H1 (cell line): Measurements from ENCODE around the gene TMEM116. TPM values are rescaled to one million over a fixed set of nuclear protein-coding genes. Genes with fewer than 3 reads are reported as not detected.
"Not testable (repeated sequence)": the region's sequence is repeated elsewhere in the genome, so short reads cannot be mapped to it uniquely, and the experiment has no call there.

ENCODE experiments used
- CTCF ChIA-PET: fragments of 300-600 bp; sonication (Branson Sonifier 250); formaldehyde crosslinking; loops from one replicate; lab custom pipeline; 2021; ENCODE audit not compliant: partially characterized antibody; lab: Charles Lee
- POLR2A ChIA-PET: fragments of 300-600 bp; sonication (Branson Sonifier 250); formaldehyde crosslinking; loops from one replicate; lab custom pipeline; 2021; ENCODE audit warnings: inconsistent platforms; ENCODE audit not compliant: partially characterized antibody; lab: Charles Lee
- DNase-seq, 2 experiments: peaks; one replicate each; pipeline versions ENCODE4 v3.0.0 to v3.0.0-alpha.2; 2010 to 2022; ENCODE audit warnings: low spot score in 2 of 2, low read depth in 1 of 2, mixed read lengths in 1 of 2
- FAIRE-seq: peaks from 2 replicates; lab custom pipeline; 2011; peaks lifted over from hg19 to GRCh38; lab: Jason Lieb, UNC
- H2AFZ ChIP-seq: 2 replicates; pipeline ENCODE4 v1.8.1; 2012; ENCODE audit warnings: low read length, inconsistent platforms
- H2AK5ac ChIP-seq: 2 replicates; pipeline ENCODE4 v1.6.1; 2013; ENCODE audit warnings: low read depth, low read length
- H2BK120ac ChIP-seq: replicated peaks from 2 replicates; pipeline ENCODE3; 2013; ENCODE audit warnings: low read depth, low read length, inconsistent platforms
- H2BK12ac ChIP-seq: 2 replicates; pipeline ENCODE4 v1.6.1; 2013; ENCODE audit warnings: low read depth, low read length
- H2BK15ac ChIP-seq: 2 replicates; pipeline ENCODE4 v1.6.1; 2013; ENCODE audit warnings: low read length
- H2BK20ac ChIP-seq: 2 replicates; pipeline ENCODE4 v1.6.1; 2013; ENCODE audit warnings: low read length
- H2BK5ac ChIP-seq: 2 replicates; pipeline ENCODE4 v1.6.1; 2013; ENCODE audit warnings: low read depth, low read length
- H3K14ac ChIP-seq: 2 replicates; pipeline ENCODE4 v1.6.1; 2013; ENCODE audit warnings: inconsistent platforms; ENCODE audit not compliant: insufficient read length
- H3K18ac ChIP-seq: 2 replicates; pipeline ENCODE4 v1.6.1; 2013; ENCODE audit warnings: low read length; ENCODE audit errors: extremely low read depth
- H3K23ac ChIP-seq: 2 replicates; pipeline ENCODE4 v1.6.1; 2013; ENCODE audit warnings: inconsistent platforms; ENCODE audit not compliant: insufficient read length
- H3K23me2 ChIP-seq: 2 replicates; pipeline ENCODE4 v1.6.1; 2013; ENCODE audit warnings: low read depth, low read length
- H3K27ac ChIP-seq: 2 replicates; pipeline ENCODE4 v1.6.1; 2011; ENCODE audit warnings: low read depth, low read length, inconsistent platforms
- H3K27me3 ChIP-seq, 4 experiments: replicated peaks in 1 of 4; 1 replicate in 1 of 4; 2 replicates in 3 of 4; pipeline versions ENCODE4 v1.6.1 to v1.8.1; 2011 to 2013; ENCODE audit warnings: low read length in 3 of 4, mild to moderate bottlenecking in 3 of 4, inconsistent platforms in 2 of 4, mixed read lengths in 2 of 4, moderate library complexity in 1 of 4; ENCODE audit not compliant: control insufficient read depth in 3 of 4, insufficient read depth in 3 of 4; ENCODE audit errors: extremely low read depth in 1 of 4
- H3K36me3 ChIP-seq, 4 experiments: 2 replicates each; pipeline versions ENCODE4 v1.6.1 to v1.8.1; 2011 to 2013; ENCODE audit warnings: mild to moderate bottlenecking in 4 of 4, low read length in 3 of 4, moderate library complexity in 2 of 4, control low read depth in 1 of 4, inconsistent platforms in 1 of 4; ENCODE audit not compliant: insufficient read depth in 4 of 4, control insufficient read depth in 2 of 4
- H3K4ac ChIP-seq: replicated peaks from 2 replicates; pipeline ENCODE3; 2013; ENCODE audit warnings: low read length, low read depth, mixed read lengths, inconsistent platforms; ENCODE audit not compliant: insufficient read length
- H3K4me1 ChIP-seq, 4 experiments: replicated peaks in 1 of 4; 1 replicate in 1 of 4; 2 replicates in 3 of 4; pipeline versions ENCODE4 v1.6.1 to v1.8.1; 2011 to 2013; ENCODE audit warnings: low read length in 3 of 4, inconsistent platforms in 2 of 4, mixed read lengths in 1 of 4; ENCODE audit not compliant: insufficient read depth in 4 of 4, control insufficient read depth in 3 of 4
- H3K4me2 ChIP-seq, 2 experiments: 2 replicates each; pipeline versions ENCODE4 v1.6.1 to v1.8.1; 2011 to 2013; ENCODE audit warnings: low read depth in 2 of 2, low read length in 2 of 2, control low read depth in 1 of 2, inconsistent platforms in 1 of 2, mild to moderate bottlenecking in 1 of 2; ENCODE audit not compliant: insufficient read depth in 1 of 2
- H3K4me3 ChIP-seq, 4 experiments: fragments of 200-600, 300-600 bp in 1 of 4; sonication (generic), shearing (Covaris generic), sonication (Bioruptor Twin) in 1 of 4; 2 replicates each; pipeline versions ENCODE4 v1.5.1 to v1.8.1; 2011 to 2016; ENCODE audit warnings: low read length in 4 of 4, low read depth in 3 of 4, control low read depth in 2 of 4, inconsistent platforms in 2 of 4, mild to moderate bottlenecking in 2 of 4, mixed read lengths in 1 of 4, moderate library complexity in 1 of 4; ENCODE audit not compliant: insufficient read depth in 2 of 4; ENCODE audit errors: extremely low read depth in 1 of 4
- H3K56ac ChIP-seq: replicated peaks from 2 replicates; pipeline ENCODE3; 2013; ENCODE audit warnings: low read depth, mild to moderate bottlenecking, mixed read lengths, low read length, inconsistent platforms; ENCODE audit not compliant: insufficient read length
- H3K79me1 ChIP-seq: 2 replicates; pipeline ENCODE4 v1.6.1; 2013; ENCODE audit warnings: low read depth, low read length, control low read depth
- H3K79me2 ChIP-seq, 2 experiments: 2 replicates each; pipeline versions ENCODE4 v1.6.1 to v1.8.1; 2012 to 2013; ENCODE audit warnings: low read length in 2 of 2, mild to moderate bottlenecking in 2 of 2, inconsistent platforms in 1 of 2; ENCODE audit not compliant: insufficient read depth in 2 of 2, control insufficient read depth in 1 of 2
- H3K9ac ChIP-seq, 4 experiments: replicated peaks in 1 of 4; 1 replicate in 1 of 4; 2 replicates in 3 of 4; pipeline versions ENCODE4 v1.6.1 to v1.8.1; 2011 to 2013; ENCODE audit warnings: low read depth in 3 of 4, low read length in 3 of 4, control low read depth in 2 of 4, mild to moderate bottlenecking in 2 of 4, moderate library complexity in 2 of 4, inconsistent platforms in 1 of 4; ENCODE audit errors: extremely low read depth in 1 of 4
- H3K9me3 ChIP-seq, 2 experiments: 2 replicates each; pipeline versions ENCODE4 v1.6.1 to v1.8.1; 2012 to 2013; ENCODE audit warnings: mild to moderate bottlenecking in 2 of 2, moderate library complexity in 2 of 2, control low read depth in 1 of 2, inconsistent platforms in 1 of 2, low read depth in 1 of 2, low read length in 1 of 2, mixed read lengths in 1 of 2; ENCODE audit not compliant: insufficient read depth in 2 of 2
- H4K20me1 ChIP-seq, 2 experiments: replicated peaks in 1 of 2; 2 replicates each; pipeline versions ENCODE3 to v1.8.1; 2011 to 2013; ENCODE audit warnings: inconsistent platforms in 2 of 2, low read length in 2 of 2, mild to moderate bottlenecking in 1 of 2; ENCODE audit not compliant: insufficient read depth in 2 of 2, control insufficient read depth in 1 of 2
- H4K5ac ChIP-seq: 2 replicates; pipeline ENCODE4 v1.6.1; 2013; ENCODE audit warnings: low read length, low read depth, mixed read lengths, inconsistent platforms; ENCODE audit not compliant: insufficient read length
- H4K8ac ChIP-seq: 2 replicates; pipeline ENCODE4 v1.8.0; 2013; ENCODE audit warnings: mild to moderate bottlenecking, moderate library complexity, low read length, inconsistent platforms; ENCODE audit not compliant: insufficient read depth; ENCODE audit errors: extremely low read depth
- H4K91ac ChIP-seq: replicated peaks from 2 replicates; pipeline ENCODE3; 2013; ENCODE audit warnings: low read length, mixed read lengths, inconsistent platforms; ENCODE audit not compliant: insufficient read length
- CTBP2 ChIP-seq: IDR thresholded peaks from 2 replicates; pipeline ENCODE4 v1.7.0; 2011; ENCODE audit warnings: borderline replicate concordance, mild to moderate bottlenecking, moderate library complexity, mixed read lengths, low read length; ENCODE audit not compliant: insufficient read depth, insufficient read length
- FOSL1 ChIP-seq: IDR thresholded peaks from 2 replicates; pipeline ENCODE4 v1.6.1; 2011; ENCODE audit warnings: mild to moderate bottlenecking, low read depth, low read length, moderate library complexity; ENCODE audit not compliant: insufficient read depth
- JUN ChIP-seq: IDR thresholded peaks from 2 replicates; pipeline ENCODE4 v1.6.1; 2011; ENCODE audit warnings: low read depth, mild to moderate bottlenecking, improper control_type of control experiment, low read length
- POLR2AphosphoS5 ChIP-seq: IDR thresholded peaks from 2 replicates; pipeline ENCODE4 v1.6.1; 2011; ENCODE audit warnings: low read depth, low read length
- SIN3A ChIP-seq, 2 experiments: IDR thresholded peaks in 1 of 2; conservative IDR thresholded peaks in 1 of 2; 2 replicates each; pipeline ENCODE4 v1.6.1; 2011 to 2012; ENCODE audit warnings: low read length in 2 of 2, improper control_type of control experiment in 1 of 2, low read depth in 1 of 2, mild to moderate bottlenecking in 1 of 2
- SIX5 ChIP-seq: IDR thresholded peaks from 2 replicates; pipeline ENCODE4 v1.6.1; 2011; ENCODE audit warnings: mild to moderate bottlenecking, low read depth, low read length
- WGBS, 2 experiments: shearing (Covaris generic) in 1 of 2; methylation state at CpG; one replicate each; pipeline versions ENCODE4 v1.1.6 to v1.1.7; 2013 to 2015; ENCODE audit warnings: low lambda C conversion rate in 2 of 2, mixed read lengths in 2 of 2, inconsistent platforms in 1 of 2, low coverage in 1 of 2, missing lambda C conversion rate in 1 of 2; ENCODE audit not compliant: insufficient replicate concordance in 2 of 2, insufficient coverage in 1 of 2, insufficient read length in 1 of 2; ENCODE audit errors: extremely low coverage in 1 of 2, missing lambda C conversion rate in 1 of 2; 5-methylcytosine and 5-hydroxymethylcytosine counted together
- polyA plus RNA-seq, 7 experiments: library from polyadenylated mRNA; depleted of rRNA in 3 of 7; stranded (reverse) in 5 of 7; unstranded in 2 of 7; fragments of >200 nt in 5 of 7; fragments of 200-250 nt in 2 of 7; gene quantifications; 1 replicate in 5 of 7; 2 replicates in 1 of 7; 4 replicates in 1 of 7; pipeline versions ENCODE4 v1.2.1 to v1.2.3, GENCODE V29; 2011 to 2013; ENCODE audit warnings: missing spikeins in 2 of 7, mixed read lengths in 2 of 7
- total RNA-seq: library from RNA; stranded (reverse); fragmentation: NEBNext Ultra II Directional; extraction: Animal tissue kit (Norgen Biotek cat#: 25700); gene quantifications from 2 replicates; pipeline ENCODE4 v1.2.1, GENCODE V29; 2021
- TF ChIP-seq, protein P1 (sequence below): IDR thresholded peaks from 2 replicates; pipeline ENCODE4 v1.6.1; 2012; ENCODE audit warnings: inconsistent platforms

The TMEM116 gene
- total and polyA plus RNA-seq, 2 of the 8 experiments (the other 6 are each of a cell fraction or from before 2014, with no cell fraction given), result 8.1 to 25.2 TPM

DNA sequence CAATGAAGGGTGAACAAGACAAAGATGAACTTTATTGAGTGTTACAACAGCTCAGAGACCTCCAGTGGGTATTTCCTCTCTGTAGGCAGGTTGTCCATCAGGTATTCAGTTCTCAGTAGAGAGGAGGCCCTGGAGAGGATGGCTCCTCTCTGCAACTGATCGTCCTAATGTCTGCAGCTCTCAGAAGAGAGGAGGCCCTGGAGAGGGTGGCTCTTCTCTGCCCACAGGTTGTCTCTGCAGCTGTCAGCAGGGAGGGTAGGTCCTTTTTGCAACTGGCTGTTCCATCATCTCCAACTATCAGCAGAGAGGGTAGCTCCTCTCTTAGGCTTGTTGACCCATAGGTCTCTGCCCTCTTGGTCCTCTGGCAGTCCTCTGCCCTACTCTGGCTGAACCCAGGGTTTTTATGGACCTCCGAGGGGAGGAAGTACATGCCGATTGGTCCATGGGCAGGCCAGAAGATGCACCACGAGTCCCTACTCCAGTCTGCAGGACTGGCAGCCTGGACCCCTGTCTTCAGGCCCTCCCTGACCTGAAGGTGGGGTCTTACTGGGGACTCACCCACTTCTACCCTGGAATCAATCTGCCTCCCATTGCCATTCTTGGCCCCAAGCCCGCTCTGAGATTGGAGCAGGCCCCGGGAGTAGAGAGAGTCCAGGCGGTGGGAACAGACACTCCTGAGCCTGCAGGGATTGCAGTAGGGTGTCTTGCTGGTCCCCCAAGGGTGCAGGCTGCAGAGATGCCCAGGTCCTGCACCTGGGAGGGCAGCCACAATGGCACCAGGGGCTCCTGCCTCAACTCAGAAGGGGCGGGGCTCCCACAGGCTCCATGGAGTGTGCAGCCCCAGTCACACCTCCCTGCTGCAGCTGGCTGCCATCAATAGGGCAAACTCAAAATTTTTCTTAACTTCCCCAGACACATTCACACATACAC lies 2.3 kb downstream of the TMEM116 start (continued):
- TF ChIP-seq SIN3A (conservative IDR thresholded peaks at IDR 0.05 in 1 of 2, IDR thresholded peaks at IDR 0.05 in 1 of 2; ENCODE audit: low read depth in 1 of 2, low read length in 2 of 2), result no peak
- no peak for TF ChIP-seq POLR2AphosphoS5
- TF ChIP-seq JUN, result no peak
- no peak for TF ChIP-seq FOSL1
- TF ChIP-seq CTBP2, result no peak
- TF ChIP-seq SIX5, result no peak
- TF ChIP-seq, protein P1, sequence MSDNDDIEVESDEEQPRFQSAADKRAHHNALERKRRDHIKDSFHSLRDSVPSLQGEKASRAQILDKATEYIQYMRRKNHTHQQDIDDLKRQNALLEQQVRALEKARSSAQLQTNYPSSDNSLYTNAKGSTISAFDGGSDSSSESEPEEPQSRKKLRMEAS, result no peak

GRCh38 chr12:112009596-112009995 lies 3.4 kb downstream of the TMEM116 start:
- not testable (repeated sequence) for H3K9ac ChIP-seq, H3K27me3 ChIP-seq, H2BK5ac ChIP-seq, H3K4me2 ChIP-seq, H3K23ac ChIP-seq, H3K18ac ChIP-seq, H4K5ac ChIP-seq, H2AFZ ChIP-seq, FAIRE-seq, H3K4ac ChIP-seq, H3K14ac ChIP-seq, H3K36me3 ChIP-seq, H3K79me1 ChIP-seq, H3K56ac ChIP-seq, H3K4me3 ChIP-seq, H3K27ac ChIP-seq, H2BK20ac ChIP-seq, H2BK15ac ChIP-seq, H3K9me3 ChIP-seq, H2BK120ac ChIP-seq, H2AK5ac ChIP-seq, H2BK12ac ChIP-seq, H4K91ac ChIP-seq, H4K8ac ChIP-seq, H4K20me1 ChIP-seq, DNase-seq, H3K23me2 ChIP-seq
- H3K4me1 ChIP-seq, result peaks cover 3 to 11% (median 4%) of the 10 kb centered on the region in 4 experiments
- POLR2A ChIA-PET, result interaction anchor here (0.9 to 1.2 kb wide), 2 partner anchors 11 to 15 kb away, joined by 3 to 4 read pairs; no protein-coding TSS in a partner anchor
- WGBS, 2 experiments, result 88% methylated on average over 3 of the region's 3 CpGs; no CpG with 5 or more reads in 1 of the 2 experiments
- peaks cover 5 to 22% of the 10 kb centered on the region in 2 experiments for H3K79me2 ChIP-seq
- CTCF ChIA-PET, result interaction anchor here (1.1 kb wide), 1 partner anchor 66 kb away, joined by 4 read pairs; no protein-coding TSS in a partner anchor
